K562 (cell line): ENCODE measurements around the gene CUTA. TPM values are rescaled to one million over a fixed set of nuclear protein-coding genes. Genes with fewer than 3 reads are reported as not detected.
A peak's percentile ranks its signal among the peaks of the same experiment; 100 is the strongest.

Source experiments
- BMI1 ChIP-seq: fragments of 150-350 bp; IDR thresholded peaks from 2 replicates; pipeline ENCODE4 v1.6.1; 2014; ENCODE audit warnings: low read length
- CBX1 ChIP-seq: sonication (generic); IDR thresholded peaks from 2 replicates; pipeline ENCODE4 v1.6.1; 2016; ENCODE audit warnings: antibody characterized with exemption, low read depth, mild to moderate bottlenecking
- CHD2 ChIP-seq: IDR thresholded peaks from 2 replicates; pipeline ENCODE4 v1.6.1; 2011; ENCODE audit warnings: low read depth, low read length
- CTCFL ChIP-seq: IDR thresholded peaks from 2 replicates; pipeline ENCODE4 v1.6.1; 2011; ENCODE audit warnings: borderline replicate concordance, low read depth, mild to moderate bottlenecking, moderate library complexity, low read length; ENCODE audit not compliant: insufficient read depth, poor library complexity, severe bottlenecking
- ESRRA ChIP-seq: fragments of 450-650 bp; IDR thresholded peaks from 2 replicates; pipeline ENCODE4 v1.6.1; 2014; ENCODE audit warnings: low read depth, mild to moderate bottlenecking, moderate library complexity, borderline replicate concordance
- EZH2 ChIP-seq: IDR thresholded peaks from 2 replicates; pipeline ENCODE4 v1.6.1; 2012; ENCODE audit warnings: low read depth, mild to moderate bottlenecking, inconsistent platforms, low read length, borderline replicate concordance
- GATA2 ChIP-seq: sonication (generic); formaldehyde crosslinking; IDR thresholded peaks from 2 replicates; pipeline ENCODE4 v1.4.0; 2020; ENCODE audit warnings: mild to moderate bottlenecking, missing genetic modification reagents
- HNRNPH1 ChIP-seq: fragments of 200-400 bp; formaldehyde crosslinking; optimal IDR thresholded peaks from 2 replicates; pipeline ENCODE3; 2017; ENCODE audit warnings: low read depth, mild to moderate bottlenecking, low read length, moderate library complexity
- HNRNPL ChIP-seq: fragments of 200-400 bp; formaldehyde crosslinking; IDR thresholded peaks from 2 replicates; pipeline ENCODE4 v1.6.1; 2017; ENCODE audit warnings: low read depth, mild to moderate bottlenecking, low read length
- ID3 ChIP-seq, 2 experiments: fragments of 250-450 bp in 1 of 2; fragments of 450-650 bp in 1 of 2; sonication (Bioruptor Pico) in 1 of 2; IDR thresholded peaks; 2 replicates each; pipeline versions ENCODE4 v1.6.1 to v1.8.0; 2016 to 2021; ENCODE audit warnings: mild to moderate bottlenecking in 2 of 2, moderate library complexity in 2 of 2, missing compliant biosample characterization in 1 of 2, missing genetic modification characterization in 1 of 2
- JUN ChIP-seq, 2 experiments: sonication (generic) in 1 of 2; formaldehyde crosslinking in 1 of 2; IDR thresholded peaks; 2 replicates each; pipeline versions ENCODE4 v1.6.1 to v1.8.0; 2012 to 2022; ENCODE audit warnings: borderline replicate concordance in 2 of 2, mild to moderate bottlenecking in 2 of 2, improper control_type of control experiment in 1 of 2, low read depth in 1 of 2, low read length in 1 of 2, missing genetic modification reagents in 1 of 2
- L3MBTL2 ChIP-seq: fragments of 450-650 bp; IDR thresholded peaks from 2 replicates; pipeline ENCODE4 v1.6.1; 2016; ENCODE audit warnings: mild to moderate bottlenecking, moderate library complexity
- NR2C2 ChIP-seq, 2 experiments: fragments of 200-800 bp in 1 of 2; sonication (Bioruptor generic) in 1 of 2; sonication (generic) in 1 of 2; formaldehyde crosslinking in 1 of 2; IDR thresholded peaks; 2 replicates each; pipeline versions ENCODE4 v1.6.1 to v1.8.0; 2016 to 2022; ENCODE audit warnings: mild to moderate bottlenecking in 1 of 2, missing compliant biosample characterization in 1 of 2, missing genetic modification characterization in 1 of 2, missing genetic modification reagents in 1 of 2
- POLR2A ChIP-seq: fragments of 450-650 bp; conservative IDR thresholded peaks from 2 replicates; pipeline ENCODE4 v1.6.1; 2016
- RUNX1 ChIP-seq: sonication (generic); IDR thresholded peaks from 2 replicates; pipeline ENCODE4 v1.6.1; 2016; ENCODE audit warnings: antibody characterized with exemption, low read depth
- SFPQ ChIP-seq: fragments of 200-400 bp; formaldehyde crosslinking; IDR thresholded peaks from 2 replicates; pipeline ENCODE4 v1.6.1; 2017; ENCODE audit warnings: mild to moderate bottlenecking, low read depth, low read length, moderate library complexity
- SMAD4 ChIP-seq: fragments of 250-450 bp; sonication (Bioruptor Pico); conservative IDR thresholded peaks from 2 replicates; pipeline ENCODE4 v1.8.0; 2021; ENCODE audit warnings: inconsistent platforms, mild to moderate bottlenecking, moderate library complexity
- TOE1 ChIP-seq, 2 experiments: fragments of 450-650 bp in 1 of 2; sonication (generic) in 1 of 2; formaldehyde crosslinking in 1 of 2; IDR thresholded peaks; 2 replicates each; pipeline versions ENCODE4 v1.7.1 to v1.8.0; 2016 to 2022; ENCODE audit warnings: borderline replicate concordance in 2 of 2, mild to moderate bottlenecking in 2 of 2, antibody characterized with exemption in 1 of 2, inconsistent platforms in 1 of 2, low read depth in 1 of 2, missing genetic modification reagents in 1 of 2, moderate library complexity in 1 of 2
- ZNF57 ChIP-seq: fragments of 450-650 bp; formaldehyde crosslinking; IDR thresholded peaks from 2 replicates; pipeline ENCODE4 v1.4.0; 2020; ENCODE audit warnings: mild to moderate bottlenecking, moderate library complexity
- ZNF583 ChIP-seq: fragments of 250-450 bp; sonication (Bioruptor Pico); IDR thresholded peaks from 2 replicates; pipeline ENCODE4 v1.4.0; 2020
- ZNF644 ChIP-seq: fragments of 200-800 bp; sonication (Bioruptor generic); IDR thresholded peaks from 2 replicates; pipeline ENCODE4 v1.6.1; 2016; ENCODE audit warnings: low read depth, missing genetic modification characterization, missing compliant biosample characterization
- ZNF699 ChIP-seq: fragments of 250-450 bp; sonication (Bioruptor Pico); IDR thresholded peaks from 2 replicates; pipeline ENCODE4 v1.8.0; 2021; ENCODE audit warnings: mild to moderate bottlenecking, moderate library complexity; ENCODE audit not compliant: insufficient replicate concordance
- polyA plus RNA-seq, 8 experiments: library from polyadenylated mRNA; depleted of rRNA in 4 of 8; stranded (reverse) in 5 of 8; unstranded in 3 of 8; fragments of >200 nt; fragmentation: Nextera tagmentation in 2 of 8; fragmentation: Illumina TruSeq in 1 of 8; extraction: Ambion mirVana in 2 of 8; extraction: Trizol in 1 of 8; gene quantifications; 2 replicates each; pipeline versions ENCODE4 v1.2.1 to v1.2.3, GENCODE V29; 2011 to 2014; ENCODE audit warnings: inconsistent platforms in 1 of 8, missing spikeins in 1 of 8
- total RNA-seq, 7 experiments: library from RNA; depleted of rRNA in 6 of 7; stranded (reverse); fragments of >200 nt in 6 of 7; fragmentation: Illumina TruSeq in 2 of 7; extraction: Trizol in 2 of 7; gene quantifications; 2 replicates each; pipeline versions ENCODE4 v1.2.1 to v1.2.3, GENCODE V29; 2011 to 2021; ENCODE audit warnings: low replicate concordance in 1 of 7

CUTA gene
- total and polyA plus RNA-seq, 9 of the 15 experiments (the other 6 are each of a cell fraction or from before 2014, with no cell fraction given): 166 to 682 (median 310) TPM

- TF ChIP-seq CTCFL (no peak), SFPQ (no peak), ESRRA (no peak), L3MBTL2 (no peak), CHD2 (no peak), RUNX1 (no peak), GATA2 (CRISPR knock-in tag) (no peak), CBX1 (peak; percentile 30; the same call in 1 of the 2 replicates), ZNF583 (CRISPR knock-in tag) (no peak), ID3 (CRISPR knock-in tag; IDR thresholded peaks at IDR 0.05) (no peak), ID3 (tag; IDR thresholded peaks at IDR 0.05) (no peak), HNRNPH1 (no peak), ZNF699 (CRISPR knock-in tag) (no peak), TOE1 (IDR thresholded peaks at IDR 0.05; ENCODE audit: borderline replicate concordance) (no peak; the same call in 1 of the 2 replicates), TOE1 (CRISPR knock-in tag; IDR thresholded peaks at IDR 0.05; ENCODE audit: borderline replicate concordance, low read depth) (no peak), ZNF57 (no peak), ZNF644 (tag) (no peak), EZH2 (no peak), BMI1 (0 out of 2 replicates have a peak, but pooled peaks have one; percentile 7), NR2C2 (CRISPR knock-in tag; IDR thresholded peaks at IDR 0.05) (no peak), NR2C2 (tag; IDR thresholded peaks at IDR 0.05) (no peak), POLR2A (no peak), HNRNPL (no peak), JUN (IDR thresholded peaks at IDR 0.05; ENCODE audit: borderline replicate concordance, low read depth, low read length) (no peak), JUN (CRISPR knock-in tag; IDR thresholded peaks at IDR 0.05; ENCODE audit: borderline replicate concordance) (no peak), SMAD4 (no peak)
Observed at GRCh38 chr6:33420491-33421343, 2.8 kb upstream of the CUTA start (continued).
